GM20431 (cell line): ENCODE data around the gene ZSCAN16.

ENCODE experiments used
- in situ Hi-C: fragments of 300-500 bp; cut with MseI, MboI; formaldehyde crosslinking; loops from one replicate; pipeline ENCODE4 v1.15.0; 2020; ENCODE audit warnings: low sequenced_read_pairs; ENCODE audit not compliant: unreplicated experiment

ZSCAN16 gene

DNA sequence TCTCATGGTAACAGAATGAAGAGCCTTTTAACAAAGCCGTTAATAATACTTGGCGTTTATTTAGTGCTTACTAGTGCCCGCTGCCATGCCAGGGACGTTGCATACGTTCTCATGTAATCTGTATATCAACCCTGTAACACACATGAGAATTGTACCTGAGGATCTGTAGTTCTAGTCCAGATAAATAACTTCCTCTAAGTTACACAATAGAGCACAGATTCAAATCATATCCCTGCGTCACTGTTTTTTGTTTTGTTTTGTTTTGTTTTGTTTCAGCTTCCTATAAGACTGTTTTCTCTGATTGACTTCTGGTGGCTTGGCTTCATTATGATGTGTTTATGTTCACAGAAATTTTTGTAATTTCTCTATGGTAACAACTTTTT is 553 bp downstream of the ZSCAN16 start:
- in situ Hi-C loops, result loop anchor here (25.0 kb wide), 1 partner anchor 237 kb away; no protein-coding TSS in a partner anchor

GRCh38 chr6:28125401-28125800 is 992 bp downstream of the ZSCAN16 start:
- in situ Hi-C loops, result loop anchor here (25.0 kb wide), 1 partner anchor 237 kb away; no protein-coding TSS in a partner anchor

- in situ Hi-C loops, result loop anchor here (25.0 kb wide), 1 partner anchor 228 kb away; no protein-coding TSS in a partner anchor
Observed at GRCh38 chr6:28134015-28134414, 9.6 kb downstream of the ZSCAN16 start.

DNA sequence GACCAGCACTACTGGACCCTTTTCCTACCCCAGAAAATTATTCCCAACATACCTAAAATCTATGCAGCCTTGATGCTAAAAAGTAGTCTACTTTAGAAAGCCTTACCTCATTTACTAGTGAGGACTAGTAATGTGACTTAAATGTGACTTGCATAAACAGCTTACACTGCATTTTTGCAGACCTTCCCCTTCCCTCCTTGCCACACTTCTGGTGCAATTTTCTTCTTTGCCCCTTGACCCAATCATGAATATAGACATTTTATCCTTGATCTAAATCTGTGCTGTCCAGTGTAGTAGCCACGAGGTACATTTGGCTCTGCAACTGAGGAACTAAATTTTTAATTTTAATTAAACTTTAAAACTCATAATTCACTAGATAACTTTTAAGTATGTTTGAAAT is 10.3 kb downstream of the ZSCAN16 start:
- in situ Hi-C loops, result loop anchor here (25.0 kb wide), 1 partner anchor 228 kb away; no protein-coding TSS in a partner anchor

DNA sequence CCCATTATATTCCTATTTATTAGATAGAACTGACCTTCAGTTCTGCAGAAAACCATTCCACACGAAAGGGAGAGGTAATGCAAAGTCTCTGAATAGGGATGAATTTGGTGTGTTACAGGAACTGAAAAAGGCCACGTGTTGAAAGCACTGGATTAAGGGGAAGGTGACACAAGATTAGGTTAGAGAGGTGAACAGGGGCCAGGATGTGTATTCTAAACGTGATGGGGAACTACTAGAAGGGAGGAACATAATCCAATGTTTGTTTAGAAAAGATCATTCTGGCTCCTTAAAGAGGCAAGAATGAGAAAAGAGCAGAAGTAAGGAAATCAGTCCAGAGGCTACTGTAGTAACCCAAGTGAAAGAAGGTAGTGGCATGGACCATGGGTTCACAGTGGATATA is 11.0 kb downstream of the ZSCAN16 start:
- in situ Hi-C loops, result loop anchor here (25.0 kb wide), 1 partner anchor 227 kb away; no protein-coding TSS in a partner anchor

- in situ Hi-C loops, result loop anchor here (25.0 kb wide), 1 partner anchor 225 kb away; no protein-coding TSS in a partner anchor
Observed at GRCh38 chr6:28136585-28137504, 12.4 kb downstream of the ZSCAN16 start.

GRCh38 chr6:28137505-28137981 is 13.1 kb downstream of the ZSCAN16 start:
- in situ Hi-C loops, result loop anchor here (25.0 kb wide), 1 partner anchor 225 kb away; no protein-coding TSS in a partner anchor

GRCh38 chr6:28139860-28140543 is 15.6 kb downstream of the ZSCAN16 start:
- in situ Hi-C loops, result loop anchor here (25.0 kb wide), 1 partner anchor 222 kb away; no protein-coding TSS in a partner anchor

GRCh38 chr6:28140616-28141015 is 16.2 kb downstream of the ZSCAN16 start:
- in situ Hi-C loops, result loop anchor here (25.0 kb wide), 1 partner anchor 222 kb away; no protein-coding TSS in a partner anchor

DNA sequence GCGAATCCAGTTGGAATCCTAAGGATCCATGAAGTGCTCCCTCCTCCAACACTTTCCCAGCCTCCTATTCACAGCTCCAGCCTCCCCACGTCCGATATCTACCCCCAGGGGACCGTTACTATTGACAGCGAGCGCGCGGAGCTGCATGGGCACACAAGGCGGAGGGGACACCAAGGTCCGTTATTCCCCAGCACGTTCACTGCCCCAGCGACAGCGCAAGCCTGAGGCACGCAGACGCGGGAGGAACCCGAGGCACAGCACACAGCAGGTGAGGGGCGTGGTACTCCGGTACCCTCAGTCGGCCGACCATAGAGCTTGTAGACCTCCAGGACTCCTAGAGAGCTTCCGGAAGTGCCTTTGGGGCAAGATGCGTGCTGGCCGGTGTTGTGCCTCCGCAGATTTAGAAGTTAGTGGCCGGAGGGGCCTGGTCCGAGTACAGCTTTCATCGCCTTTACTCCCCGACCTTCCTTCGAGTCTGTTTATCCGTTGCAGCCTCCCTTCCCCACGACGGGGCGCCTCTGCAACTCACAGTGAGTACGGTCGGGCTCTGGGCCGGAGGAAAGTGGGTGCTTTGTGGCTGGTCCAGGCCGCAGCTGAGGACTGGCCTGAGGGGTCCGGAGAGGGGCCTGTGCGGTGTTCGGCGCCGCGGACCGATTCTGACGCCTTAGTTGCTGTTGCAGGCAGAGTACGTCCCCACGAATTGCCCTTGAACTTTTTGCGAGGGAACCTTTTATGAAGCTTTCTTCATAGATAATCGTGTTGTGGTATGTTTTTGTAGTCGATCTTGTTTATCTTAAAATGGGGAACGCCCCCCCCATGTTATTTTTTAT is 17.3 kb downstream of the ZSCAN16 start, which contains the start of gene ZKSCAN8:
Gene ZKSCAN8 (plus strand): TSS at position 384 of the 830 bp plus-strand sequence. CDS start 6,525 bp downstream, outside the sequence.
- in situ Hi-C loops, result loop anchor here (25.0 kb wide), 1 partner anchor 221 kb away; no protein-coding TSS in a partner anchor

DNA sequence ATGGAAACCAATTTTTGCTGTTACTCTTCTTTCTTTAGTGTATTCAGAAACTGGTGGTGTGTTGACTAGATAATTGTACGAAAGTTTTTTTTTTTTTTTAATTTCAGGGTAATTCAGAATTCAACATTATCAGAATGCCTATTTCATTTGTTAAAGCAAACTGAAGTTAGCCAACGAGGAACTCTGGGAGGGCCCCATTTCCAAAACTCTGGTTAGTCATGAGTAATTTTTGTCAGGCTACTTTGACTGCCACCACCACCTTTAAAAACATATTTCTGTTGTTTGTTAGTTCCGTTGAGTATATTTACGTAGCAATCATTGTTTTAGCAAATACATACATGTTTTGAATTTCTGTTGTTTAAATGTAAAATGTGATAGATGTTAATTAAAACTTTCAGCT is 18.0 kb downstream of the ZSCAN16 start:
- in situ Hi-C loops, result loop anchor here (25.0 kb wide), 1 partner anchor 220 kb away; no protein-coding TSS in a partner anchor

- in situ Hi-C loops, result loop anchor here (25.0 kb wide), 1 partner anchor 217 kb away; no protein-coding TSS in a partner anchor
Observed at GRCh38 chr6:28145231-28145630, 20.8 kb downstream of the ZSCAN16 start.

GRCh38 chr6:28152531-28152930 is 28.1 kb downstream of the ZSCAN16 start:
- in situ Hi-C loops, result no loop called here

GRCh38 chr6:28153546-28153945 is 29.1 kb downstream of the ZSCAN16 start:
- in situ Hi-C loops, result no loop called here

DNA sequence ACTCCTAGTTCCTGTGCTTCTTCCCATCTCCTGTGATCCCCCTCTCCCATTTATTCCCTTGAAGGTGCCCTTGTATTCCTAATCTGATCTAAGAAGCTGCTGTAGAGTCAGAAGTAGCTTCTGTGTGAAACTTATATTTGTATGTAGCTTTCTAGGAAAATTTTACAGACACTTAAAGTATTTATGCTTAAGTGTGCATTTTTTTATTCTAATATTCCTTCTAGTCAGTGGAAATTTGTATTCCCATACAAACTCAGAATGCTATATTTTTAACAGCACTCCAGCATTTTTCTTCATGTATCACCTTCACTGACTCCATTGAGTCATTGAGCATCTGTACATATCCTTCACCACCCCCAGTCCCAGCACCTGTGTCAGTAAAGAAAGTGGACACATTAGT is 29.9 kb downstream of the ZSCAN16 start:
- in situ Hi-C loops, result no loop called here

DNA sequence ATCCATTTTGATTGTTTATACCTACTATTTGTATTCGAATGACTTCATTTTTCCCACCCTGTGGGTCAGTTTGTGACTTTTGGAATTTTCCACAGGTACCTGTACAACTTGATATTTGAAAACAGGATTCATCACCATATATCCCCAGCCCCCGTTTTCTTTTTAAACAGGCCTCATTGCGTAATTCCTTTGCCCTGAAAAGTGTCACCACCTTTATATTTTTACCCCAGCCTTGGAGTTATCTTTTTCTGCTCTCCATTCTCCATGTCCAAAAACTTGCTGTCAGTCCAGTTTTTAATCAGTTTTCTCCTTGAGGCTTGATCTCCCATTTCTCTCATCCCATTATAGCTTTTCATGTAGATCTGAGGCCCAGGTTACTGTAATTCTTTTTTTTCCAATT is 33.9 kb downstream of the ZSCAN16 start:
- in situ Hi-C loops, result no loop called here

- in situ Hi-C loops, result no loop called here
Observed at GRCh38 chr6:28159029-28159607, 34.7 kb downstream of the ZSCAN16 start.

DNA sequence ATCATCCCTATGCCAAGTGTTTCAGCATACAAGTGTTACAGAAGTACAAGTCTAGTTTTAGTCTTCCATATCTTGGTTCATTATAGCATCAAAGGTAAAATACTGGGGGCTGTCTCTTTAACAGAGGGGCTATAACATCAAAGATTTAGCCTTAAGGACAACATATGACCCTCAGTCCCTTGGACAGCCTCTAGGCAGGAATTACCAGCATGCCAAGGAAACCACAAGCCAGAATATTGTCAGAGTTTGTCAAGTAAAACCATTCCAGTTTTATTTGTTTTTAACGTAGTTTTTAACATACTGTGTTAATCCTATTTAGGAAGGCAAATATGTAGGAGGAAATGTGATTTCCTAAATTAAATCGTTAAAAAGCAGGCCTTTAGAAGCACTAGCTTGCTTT is 35.8 kb downstream of the ZSCAN16 start:
- in situ Hi-C loops, result no loop called here
